Measurements from ENCODE around the gene GPATCH1.
A peak's percentile ranks its signal among the peaks of the same experiment; 100 is the strongest.

The GPATCH1 gene

DNA sequence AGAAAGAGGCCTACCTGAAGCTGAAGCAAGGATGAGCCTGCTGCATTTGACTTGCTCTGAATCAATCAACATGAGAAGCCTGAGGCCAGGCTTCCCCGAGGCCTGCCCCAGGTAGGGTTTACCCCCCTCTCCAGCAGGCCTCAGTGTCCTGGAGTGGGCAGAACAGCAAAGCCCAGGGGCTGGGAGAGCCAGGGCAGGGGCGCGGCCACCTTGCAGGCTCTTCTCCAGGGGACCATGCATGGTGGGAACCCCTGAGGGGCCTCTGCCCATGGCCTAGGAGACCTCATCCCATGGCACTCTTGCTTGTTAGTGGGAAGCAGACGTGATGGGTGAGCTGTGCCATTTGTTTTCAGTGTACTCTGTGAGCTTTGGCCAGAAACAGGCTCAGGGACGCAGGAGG, 93.2 kb downstream of the GPATCH1 start:
- H3K4me3 ChIP-seq (ENCODE audit: low read depth, low read length), result no peak overlapping the region
- in situ Hi-C loops (cut with HindIII; ENCODE audit: low sequenced_read_pairs), result no loop called here
- TF ChIP-seq, protein P1, sequence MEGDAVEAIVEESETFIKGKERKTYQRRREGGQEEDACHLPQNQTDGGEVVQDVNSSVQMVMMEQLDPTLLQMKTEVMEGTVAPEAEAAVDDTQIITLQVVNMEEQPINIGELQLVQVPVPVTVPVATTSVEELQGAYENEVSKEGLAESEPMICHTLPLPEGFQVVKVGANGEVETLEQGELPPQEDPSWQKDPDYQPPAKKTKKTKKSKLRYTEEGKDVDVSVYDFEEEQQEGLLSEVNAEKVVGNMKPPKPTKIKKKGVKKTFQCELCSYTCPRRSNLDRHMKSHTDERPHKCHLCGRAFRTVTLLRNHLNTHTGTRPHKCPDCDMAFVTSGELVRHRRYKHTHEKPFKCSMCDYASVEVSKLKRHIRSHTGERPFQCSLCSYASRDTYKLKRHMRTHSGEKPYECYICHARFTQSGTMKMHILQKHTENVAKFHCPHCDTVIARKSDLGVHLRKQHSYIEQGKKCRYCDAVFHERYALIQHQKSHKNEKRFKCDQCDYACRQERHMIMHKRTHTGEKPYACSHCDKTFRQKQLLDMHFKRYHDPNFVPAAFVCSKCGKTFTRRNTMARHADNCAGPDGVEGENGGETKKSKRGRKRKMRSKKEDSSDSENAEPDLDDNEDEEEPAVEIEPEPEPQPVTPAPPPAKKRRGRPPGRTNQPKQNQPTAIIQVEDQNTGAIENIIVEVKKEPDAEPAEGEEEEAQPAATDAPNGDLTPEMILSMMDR (IDR thresholded peaks at IDR 0.05; ENCODE audit: low read depth, low read length, missing control alignments), result no peak
- DNase-seq (ENCODE audit: low read depth), result no peak

GRCh38 chr19:33175156-33175782, 94.3 kb downstream of the GPATCH1 start:
- DNase-seq (ENCODE audit: low read depth), result no peak
- in situ Hi-C loops (cut with HindIII; ENCODE audit: low sequenced_read_pairs), result no loop called here
- TF ChIP-seq, protein P1 (IDR thresholded peaks at IDR 0.05; ENCODE audit: low read depth, low read length, missing control alignments), result no peak
- no peak overlapping the region for H3K4me3 ChIP-seq (ENCODE audit: low read depth, low read length)

- H3K4me3 ChIP-seq (ENCODE audit: low read depth, low read length), result peak overlapping the region; percentile 90
- in situ Hi-C loops (cut with HindIII; ENCODE audit: low sequenced_read_pairs), result no loop called here
- no peak for DNase-seq (ENCODE audit: low read depth)
- TF ChIP-seq, protein P1 (IDR thresholded peaks at IDR 0.05; ENCODE audit: low read depth, low read length, missing control alignments), result no peak
These were observed 95.1 kb downstream of the GPATCH1 start for GRCh38 chr19:33175886-33176669.

GRCh38 chr19:33176670-33177416, 95.9 kb downstream of the GPATCH1 start:
- TF ChIP-seq, protein P1 (IDR thresholded peaks at IDR 0.05; ENCODE audit: low read depth, low read length, missing control alignments), result peak; percentile 24
- H3K4me3 ChIP-seq (ENCODE audit: low read depth, low read length), result peak overlapping the region; percentile 90
- in situ Hi-C loops (cut with HindIII; ENCODE audit: low sequenced_read_pairs), result no loop called here

DNA sequence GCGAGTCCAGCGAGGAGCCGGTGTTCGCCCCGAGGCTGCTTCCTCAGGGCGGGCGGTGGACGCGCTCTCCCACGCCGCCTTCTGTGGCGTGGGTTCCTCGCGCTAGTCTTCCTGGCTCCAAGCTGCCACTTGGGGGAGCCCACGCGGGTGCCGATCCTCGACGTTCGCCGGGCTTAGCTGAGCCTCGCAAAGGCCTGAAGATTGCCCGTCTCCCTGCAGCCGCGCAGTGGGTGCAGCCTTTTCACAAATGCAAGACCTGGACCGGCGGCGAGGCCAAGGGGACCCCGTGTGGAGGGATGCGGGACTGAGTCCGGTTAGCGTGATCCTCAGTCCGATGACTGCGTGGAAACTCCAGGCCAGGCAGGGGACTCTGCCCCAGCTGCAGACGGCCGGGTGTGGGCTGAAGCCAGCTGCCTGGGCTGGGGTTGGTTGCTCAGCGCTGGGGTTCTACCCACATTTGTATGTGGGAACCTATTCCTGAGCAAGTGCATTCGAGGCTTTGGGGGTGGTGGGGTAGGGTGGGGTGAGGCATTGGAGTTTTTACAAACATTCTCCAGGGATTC, 96.5 kb downstream of the GPATCH1 start:
- DNase-seq (ENCODE audit: low read depth), result peak; percentile 24
- in situ Hi-C loops (cut with HindIII; ENCODE audit: low sequenced_read_pairs), result no loop called here
- TF ChIP-seq, protein P1 (IDR thresholded peaks at IDR 0.05; ENCODE audit: low read depth, low read length, missing control alignments), result peak; percentile 52
- H3K4me3 ChIP-seq (ENCODE audit: low read depth, low read length), result peak overlapping the region; percentile 45

More at GRCh38 chr19:33176670-33177416, 95.9 kb downstream of the GPATCH1 start:
- peak; percentile 96 for DNase-seq (ENCODE audit: low read depth)
